Stimulated activated CD4-positive, alpha-beta T cell treated with anti-CD3 and anti-CD28 coated beads, Interleukin-2, amount 100 ng/mL, for 24 hours (primary cell): ENCODE data around the gene EPB41L2.
"Not testable (repeated sequence)": the region's sequence is repeated elsewhere in the genome, so short reads cannot be mapped to it uniquely, and the experiment has no call there.

Experiments used
- DNase-seq, 2 donors: peaks; one replicate each; pipeline ENCODE4 v3.0.0-alpha.2; 2020

Gene EPB41L2

DNA sequence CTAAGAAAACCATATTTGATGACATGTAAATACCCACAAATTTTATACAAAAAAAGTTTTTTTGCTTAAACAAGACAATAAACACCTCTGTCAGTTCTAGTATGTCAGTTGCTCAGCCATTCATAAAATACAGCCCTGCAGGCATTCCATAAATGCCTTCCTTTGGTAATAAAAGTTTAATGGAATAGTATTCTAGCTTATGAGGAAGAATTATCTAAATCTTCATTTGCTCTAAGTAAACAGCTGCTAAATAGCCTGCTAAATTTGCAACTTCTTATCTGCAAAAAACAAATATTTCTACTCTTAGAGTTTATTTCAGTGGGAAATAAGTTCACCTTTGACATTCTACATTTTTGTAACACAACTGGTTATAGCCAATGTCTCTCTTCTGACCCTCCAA is 127.1 kb downstream of the EPB41L2 start:
- no peak for DNase-seq

GRCh38 chr6:130934848-130935585 is 128.0 kb downstream of the EPB41L2 start:
- no peak for DNase-seq

DNA sequence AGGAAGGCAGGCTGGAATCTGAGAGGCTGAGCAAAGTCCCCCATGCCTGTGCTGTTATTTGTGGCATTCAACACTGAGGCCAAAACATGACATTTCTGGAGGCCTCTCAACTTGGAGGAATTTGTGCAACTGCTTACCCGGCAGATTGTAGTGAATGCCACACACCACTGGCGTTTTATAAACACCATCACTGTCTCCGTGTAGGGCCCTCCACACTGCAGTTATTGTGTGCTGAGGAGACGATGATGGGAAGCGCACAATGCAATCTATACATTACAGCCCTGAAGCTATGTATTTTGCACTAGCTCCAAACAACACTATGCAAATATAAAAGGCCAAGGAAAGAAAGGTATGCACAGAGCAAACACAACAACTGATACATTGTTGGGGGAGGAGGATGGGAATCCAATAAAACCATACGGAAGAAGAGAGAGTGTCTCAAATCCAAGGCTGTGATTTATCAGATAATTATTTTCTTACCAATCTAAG is 129.3 kb downstream of the EPB41L2 start:
- DNase-seq = no peak

- no peak for DNase-seq
Observed at GRCh38 chr6:130932921-130933320, 130.1 kb downstream of the EPB41L2 start.

GRCh38 chr6:130932438-130932837 is 130.6 kb downstream of the EPB41L2 start:
- no peak for DNase-seq

DNA sequence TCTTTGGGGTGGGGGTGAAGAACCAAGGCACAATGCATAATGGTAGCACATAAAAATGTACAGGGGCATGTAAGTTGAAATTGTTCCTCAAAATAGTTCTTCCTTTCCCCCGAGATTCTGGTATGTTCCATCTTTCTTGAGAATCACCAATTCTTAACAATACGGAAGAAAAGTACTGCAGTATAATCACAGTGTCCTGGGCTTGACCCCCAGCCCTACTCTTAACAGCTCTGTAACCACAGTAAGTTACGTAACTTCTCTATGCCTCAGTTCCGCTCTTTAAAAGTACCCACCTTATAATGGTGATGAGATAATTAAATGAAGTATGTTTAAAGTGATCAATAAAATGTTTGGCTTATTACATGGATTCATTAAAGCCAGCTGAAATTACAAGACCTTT is 131.4 kb downstream of the EPB41L2 start:
- DNase-seq = no peak

DNA sequence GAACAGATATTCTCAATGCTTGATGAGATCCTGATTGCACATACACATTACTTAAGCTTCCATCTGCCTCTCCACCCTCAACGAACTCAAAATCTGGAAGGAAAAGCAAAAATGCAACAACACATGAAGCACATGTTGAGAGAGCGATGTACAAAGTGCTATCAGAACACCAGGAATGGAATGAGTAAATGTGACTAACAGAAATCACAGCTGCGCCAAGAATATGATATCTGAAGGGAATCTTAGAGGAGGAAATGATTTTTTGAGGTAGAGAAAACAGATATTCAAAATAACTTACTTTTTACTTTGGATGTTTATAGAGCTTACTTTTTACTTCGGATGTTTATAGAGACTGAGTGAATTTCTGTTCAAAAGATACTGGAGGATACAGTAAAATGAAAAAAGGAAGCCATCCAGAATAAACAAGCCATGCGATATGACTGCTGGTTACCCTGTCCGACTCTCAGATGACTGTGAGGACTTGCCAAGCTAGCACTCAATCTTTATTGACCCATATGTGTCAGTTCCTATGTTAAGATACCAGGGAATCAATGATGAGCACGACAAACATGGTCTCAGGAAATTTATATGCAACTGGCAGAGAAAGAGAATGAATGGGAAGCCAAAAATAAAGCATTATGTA is 133.9 kb downstream of the EPB41L2 start:
- no peak for DNase-seq

DNA sequence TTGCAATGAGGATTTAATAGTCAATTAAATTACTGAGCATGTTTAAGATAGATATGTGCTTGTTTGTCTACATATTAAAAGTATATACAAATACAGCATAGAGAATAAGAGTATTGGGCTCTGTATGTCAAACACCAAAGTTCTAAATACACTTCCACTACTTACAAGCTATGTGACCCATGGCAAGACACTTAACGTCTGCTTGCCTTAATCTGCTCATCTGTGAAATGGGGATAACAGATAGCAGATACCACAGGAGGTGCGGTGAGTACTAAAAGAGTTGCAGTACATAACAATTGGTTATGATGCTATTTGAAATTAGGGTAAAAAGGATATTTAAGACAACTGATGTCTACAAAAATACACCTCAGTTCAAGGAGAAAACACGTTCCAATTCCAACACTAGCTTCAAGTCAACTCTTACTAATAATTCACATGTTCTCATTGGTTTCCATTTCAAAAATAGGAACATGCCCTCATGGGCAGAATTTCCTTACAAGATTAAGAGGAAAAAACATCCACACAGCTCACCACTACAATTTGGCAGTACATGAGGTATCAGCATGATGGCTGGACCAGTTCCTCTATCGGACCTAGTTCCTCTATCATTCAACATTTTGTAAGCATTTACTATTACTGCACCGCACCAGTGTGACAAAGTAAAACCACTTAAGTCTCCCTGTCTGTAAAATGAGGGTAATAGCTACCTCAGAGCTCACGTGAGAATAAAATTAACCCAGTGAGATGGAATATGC is 134.7 kb downstream of the EPB41L2 start:
- DNase-seq = no peak

DNA sequence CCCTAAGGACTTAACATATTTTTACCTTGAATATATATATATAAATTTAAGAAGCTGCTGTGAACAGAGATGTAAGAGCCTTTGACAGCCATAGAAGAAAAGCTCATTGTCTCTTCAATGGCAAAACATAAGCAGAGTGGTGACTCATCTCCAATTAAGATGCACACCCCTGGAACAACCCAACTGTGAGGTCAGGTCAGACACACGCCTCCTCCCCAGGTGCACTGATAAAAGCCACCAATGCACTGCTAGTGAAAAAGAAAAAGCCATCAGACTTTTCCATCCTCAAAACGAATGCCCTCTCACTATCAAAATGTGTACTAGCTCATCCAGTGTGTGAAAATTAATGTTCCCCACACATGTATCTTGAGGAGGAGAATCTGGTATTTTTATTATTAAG is 135.7 kb downstream of the EPB41L2 start:
- no peak for DNase-seq

- no peak for DNase-seq
Observed at GRCh38 chr6:130923350-130923749, 139.7 kb downstream of the EPB41L2 start.

GRCh38 chr6:130922922-130923321 is 140.1 kb downstream of the EPB41L2 start:
- DNase-seq = no peak

DNA sequence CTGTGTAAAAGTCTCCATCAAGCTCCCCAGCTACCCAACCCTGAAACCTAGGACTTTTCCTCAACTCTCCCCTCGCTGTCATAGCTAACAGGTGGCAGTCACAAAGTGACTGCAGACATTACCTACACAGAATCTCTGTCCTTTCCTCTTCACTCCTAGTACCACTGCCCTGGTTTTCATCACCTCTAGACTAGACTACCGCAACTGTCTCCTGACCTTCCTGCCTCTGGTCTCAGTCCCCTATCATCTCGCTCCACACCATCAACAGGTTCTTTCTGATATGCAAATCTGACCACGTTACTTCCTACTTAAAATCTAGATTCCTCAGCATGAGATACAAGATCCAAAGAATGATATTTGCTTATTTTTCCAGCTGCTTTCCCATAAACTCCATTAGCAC is 142.1 kb downstream of the EPB41L2 start:
- DNase-seq = no peak

DNA sequence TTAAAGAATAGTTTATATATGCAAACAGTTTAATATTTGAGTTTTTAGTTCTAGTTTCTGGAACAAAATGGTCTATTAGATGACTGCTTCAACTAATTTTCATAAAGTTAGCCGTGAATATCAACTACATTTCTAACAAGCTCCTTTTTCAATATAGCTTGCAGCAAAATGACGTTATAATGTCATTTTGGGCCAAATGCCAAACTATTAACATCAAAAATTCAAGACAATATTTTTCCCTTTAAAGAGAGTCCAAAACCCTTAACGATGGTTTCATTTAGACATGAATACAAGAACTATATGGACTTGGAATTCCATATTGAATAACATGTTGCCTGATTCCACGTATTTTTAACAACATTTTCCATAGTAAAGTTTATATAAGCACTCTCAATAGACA is 144.9 kb downstream of the EPB41L2 start:
- no peak for DNase-seq

- not testable (repeated sequence) for DNase-seq
Observed at GRCh38 chr6:130915606-130916005, 147.4 kb downstream of the EPB41L2 start.

DNA sequence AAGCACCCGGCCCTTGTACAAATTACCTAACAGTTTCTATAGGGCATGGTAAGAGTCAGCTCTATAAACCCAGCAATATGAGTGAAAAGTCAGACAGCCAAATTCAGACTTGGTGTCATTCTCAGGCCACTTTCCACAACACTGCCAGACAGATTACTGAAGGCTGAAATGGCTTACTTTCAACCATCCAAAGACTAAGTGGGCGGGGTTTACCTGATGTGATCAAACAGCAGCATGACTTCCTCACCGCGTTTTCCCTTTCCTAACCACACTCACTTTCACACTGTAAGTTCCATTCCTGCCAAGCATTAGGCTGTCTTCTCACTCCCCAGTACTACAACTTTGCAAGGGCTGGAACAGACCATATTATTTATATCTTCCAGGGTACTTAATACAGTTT is 149.9 kb downstream of the EPB41L2 start:
- peak in 1 of 2 donors; percentile 6 for DNase-seq

DNA sequence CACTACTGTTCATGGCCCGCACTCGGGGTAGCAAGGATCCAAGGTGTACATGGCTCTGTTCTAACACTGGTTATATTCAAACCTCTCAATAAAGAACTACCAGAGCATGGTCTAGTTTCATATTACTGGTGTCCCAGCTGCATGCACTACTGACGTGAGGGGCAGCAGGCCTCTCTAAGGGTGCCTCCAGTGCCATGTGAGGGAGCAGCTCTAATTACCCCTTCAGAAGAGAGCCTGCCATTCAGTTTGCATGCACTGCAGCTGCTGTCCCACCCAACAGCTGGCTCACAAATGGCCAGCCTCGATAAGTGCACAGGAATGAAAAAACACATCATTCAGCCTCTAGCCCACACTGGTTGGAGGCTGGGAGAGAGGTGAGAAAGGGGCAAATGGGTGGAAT is 150.6 kb downstream of the EPB41L2 start:
- DNase-seq = no peak

DNA sequence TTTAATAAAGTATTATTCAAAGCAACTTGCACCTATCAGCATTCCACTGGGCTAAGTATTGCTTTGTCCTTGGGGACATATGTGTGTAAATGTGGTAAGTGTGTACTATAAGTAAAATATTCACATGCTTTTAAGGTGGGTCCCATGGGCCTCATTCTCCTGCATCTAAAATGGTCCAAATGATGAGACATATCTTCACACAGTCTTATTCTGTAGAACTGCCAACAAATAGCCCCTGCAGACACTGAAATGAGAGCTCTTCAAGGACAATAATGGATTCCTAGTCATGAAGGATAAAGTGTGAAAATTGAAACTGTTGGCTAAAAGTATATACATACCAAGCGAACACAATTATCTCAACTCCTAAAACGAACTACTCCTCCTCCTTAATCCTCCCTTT is 154.1 kb downstream of the EPB41L2 start:
- DNase-seq = no peak

GRCh38 chr6:130908188-130908587 is 154.9 kb downstream of the EPB41L2 start:
- DNase-seq = no peak

GRCh38 chr6:130907687-130908086 is 155.4 kb downstream of the EPB41L2 start:
- DNase-seq = no peak

DNA sequence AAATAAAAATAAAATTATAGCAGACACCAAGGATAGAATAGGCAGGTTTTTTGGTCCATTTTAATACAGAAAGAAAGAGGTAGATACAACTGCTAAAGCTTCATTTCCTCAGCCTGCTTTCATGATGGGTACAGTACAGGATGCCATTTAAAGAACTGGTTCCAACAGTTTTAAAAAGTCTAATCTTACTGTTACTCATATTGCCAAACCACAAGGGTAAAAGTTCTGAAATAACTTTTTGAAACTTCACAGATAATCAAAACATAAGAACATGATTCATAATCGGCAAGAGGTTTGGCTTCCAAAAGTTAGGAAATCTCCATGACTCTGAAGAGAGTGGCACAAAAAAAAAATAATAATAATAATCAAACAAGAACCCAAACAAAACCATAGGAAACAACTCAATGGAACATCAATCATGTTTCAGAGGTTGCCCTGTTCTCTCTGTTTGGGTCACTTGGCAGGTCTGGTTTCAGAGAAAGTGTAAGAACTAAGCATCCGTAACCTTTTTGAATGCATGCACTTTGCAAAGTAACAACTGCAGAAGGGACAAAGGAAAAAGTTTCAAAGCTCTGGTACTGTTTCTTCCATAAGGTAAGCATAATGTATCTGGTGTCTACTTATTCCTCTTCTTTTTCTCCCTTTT is 156.2 kb downstream of the EPB41L2 start:
- no peak for DNase-seq

GRCh38 chr6:130903602-130904001 is 159.4 kb downstream of the EPB41L2 start:
- DNase-seq = no peak

- DNase-seq = no peak
Observed at GRCh38 chr6:130903007-130903406, 160.0 kb downstream of the EPB41L2 start.

- DNase-seq = no peak
Observed at GRCh38 chr6:130900913-130901312, 162.1 kb downstream of the EPB41L2 start.
